A549 (cell line): ENCODE measurements around the gene ATP5F1D. TPM values are rescaled to one million over a fixed set of nuclear protein-coding genes. Genes with fewer than 3 reads are reported as not detected.

Experiments
- ATAC-seq, 2 experiments: fragments of 200-7000 bp in 1 of 2; fragments of >200 bp in 1 of 2; cut with Nextera tagmentation in 1 of 2; cut with Tn5 transposase in 1 of 2; 3 replicates each; pipeline versions ENCODE4 v1.8.0 to v1.9.1; 2018 to 2020; ENCODE audit warnings: mild to moderate bottlenecking in 1 of 2, moderate library complexity in 1 of 2
- CTCF ChIA-PET: fragments of 300-600 bp; sonication (Branson Sonifier 250); formaldehyde crosslinking; extraction: SDS; loops from one replicate; lab custom pipeline; 2021; ENCODE audit warnings: antibody characterized with exemption, inconsistent platforms; lab: Yijun Ruan, JAX
- POLR2A ChIA-PET: fragments of 350-600 bp; formaldehyde crosslinking; extraction: SDS; loops from one replicate; lab custom pipeline; 2021; ENCODE audit warnings: antibody characterized with exemption, inconsistent platforms; lab: Yijun Ruan, JAX
- DNase-seq, 2 experiments: peaks; one replicate each; pipeline versions ENCODE4 v3.0.0 to v3.0.0-alpha.2; 2011 to 2016; ENCODE audit warnings: low read depth in 1 of 2, low spot score in 1 of 2
- FAIRE-seq: peaks from 2 replicates; lab custom pipeline; 2011; peaks lifted over from hg19 to GRCh38; lab: Jason Lieb, UNC
- H3K27ac ChIP-seq, 2 experiments: fragments of >200 bp; sonication (Bioruptor Twin); formaldehyde crosslinking; 3 replicates each; pipeline ENCODE4 v1.5.1; 2016 to 2017
- H3K4me1 ChIP-seq: fragments of >200 bp; sonication (Bioruptor Twin); formaldehyde crosslinking; 3 replicates; pipeline ENCODE4 v1.6.1; 2016
- H3K4me2 ChIP-seq: fragments of >200 bp; sonication (Bioruptor Twin); formaldehyde crosslinking; 3 replicates; pipeline ENCODE4 v1.6.1; 2016
- H3K4me3 ChIP-seq: fragments of >200 bp; sonication (Bioruptor Twin); formaldehyde crosslinking; 3 replicates; pipeline ENCODE4 v1.5.1; 2016
- H3K9me3 ChIP-seq: fragments of >200 bp; sonication (Bioruptor Twin); formaldehyde crosslinking; 3 replicates; pipeline ENCODE4 v1.6.1; 2016
- BHLHE40 ChIP-seq: IDR thresholded peaks from 2 replicates; pipeline ENCODE4 v1.6.1; 2012; ENCODE audit warnings: low read depth, low read length, inconsistent platforms
- CEBPB ChIP-seq, 2 experiments: fragments of >200 bp in 1 of 2; sonication (Bioruptor Twin) in 1 of 2; formaldehyde crosslinking in 1 of 2; IDR thresholded peaks; 2 replicates each; pipeline ENCODE4 v1.6.1; 2012 to 2016
- CHD4 ChIP-seq: fragments of 200-600 bp; sonication (generic); IDR thresholded peaks from 2 replicates; pipeline ENCODE4 v1.6.1; 2016; ENCODE audit warnings: antibody characterized with exemption, mild to moderate bottlenecking, borderline replicate concordance
- FOSB ChIP-seq: fragments of 250-450 bp; sonication (Bioruptor Pico); IDR thresholded peaks from 2 replicates; pipeline ENCODE4 v1.5.0; 2020; ENCODE audit warnings: mild to moderate bottlenecking, moderate library complexity
- HOXB5 ChIP-seq: fragments of 250-450 bp; sonication (Bioruptor Pico); IDR thresholded peaks from 2 replicates; pipeline ENCODE4 v1.5.0; 2020; ENCODE audit warnings: mild to moderate bottlenecking, moderate library complexity
- KDM5A ChIP-seq: fragments of 200-600 bp; sonication (generic); IDR thresholded peaks from 2 replicates; pipeline ENCODE4 v1.6.1; 2016; ENCODE audit warnings: antibody characterized with exemption, mild to moderate bottlenecking
- MAFK ChIP-seq: fragments of 450-650 bp; IDR thresholded peaks from 2 replicates; pipeline ENCODE4 v1.6.1; 2014; ENCODE audit not compliant: partially characterized antibody
- NFE2L2 ChIP-seq: fragments of 150-350 bp; conservative IDR thresholded peaks from 2 replicates; pipeline ENCODE4 v1.6.1; 2014; ENCODE audit warnings: low read length
- PHF8 ChIP-seq: fragments of 200-600 bp; sonication (generic); IDR thresholded peaks from 2 replicates; pipeline ENCODE4 v1.6.1; 2016; ENCODE audit warnings: low read depth, mild to moderate bottlenecking, antibody characterized with exemption, moderate library complexity, borderline replicate concordance
- POLR2AphosphoS2 ChIP-seq: conservative IDR thresholded peaks from 2 replicates; pipeline ENCODE4 v1.6.1; 2012; ENCODE audit warnings: low read length, improper control_type of control experiment, inconsistent platforms
- RARB ChIP-seq: fragments of 250-450 bp; sonication (Bioruptor Pico); IDR thresholded peaks from 2 replicates; pipeline ENCODE4 v1.8.0; 2021; ENCODE audit warnings: mild to moderate bottlenecking, moderate library complexity
- WGBS: methylation state at CpG from one replicate; pipeline ENCODE4 v1.1.6; 2017; ENCODE audit errors: missing lambda C conversion rate; 5-methylcytosine and 5-hydroxymethylcytosine counted together
- polyA plus RNA-seq, 4 experiments: library from polyadenylated mRNA; depleted of rRNA in 3 of 4; stranded (reverse); fragments of >200 nt; fragmentation: RNase III in 1 of 4; extraction: RNeasy Plus Mini Kit Qiagen cat#74134 plus additional on column Dnase treatment in 1 of 4; gene quantifications; 2 replicates in 3 of 4; 3 replicates in 1 of 4; pipeline ENCODE4 v1.2.3, GENCODE V29; 2011 to 2017
- TF ChIP-seq, protein P1 (sequence below): IDR thresholded peaks from 2 replicates; pipeline ENCODE4 v1.6.1; 2012
- TF ChIP-seq, protein P2 (sequence below): IDR thresholded peaks from 2 replicates; pipeline ENCODE4 v1.6.1; 2012; ENCODE audit warnings: low read depth, borderline replicate concordance

The ATP5F1D gene
- polyA plus RNA-seq, 2 of the 4 experiments (the other 2 are of a cell fraction) = 28.7 to 96.9 TPM

DNA sequence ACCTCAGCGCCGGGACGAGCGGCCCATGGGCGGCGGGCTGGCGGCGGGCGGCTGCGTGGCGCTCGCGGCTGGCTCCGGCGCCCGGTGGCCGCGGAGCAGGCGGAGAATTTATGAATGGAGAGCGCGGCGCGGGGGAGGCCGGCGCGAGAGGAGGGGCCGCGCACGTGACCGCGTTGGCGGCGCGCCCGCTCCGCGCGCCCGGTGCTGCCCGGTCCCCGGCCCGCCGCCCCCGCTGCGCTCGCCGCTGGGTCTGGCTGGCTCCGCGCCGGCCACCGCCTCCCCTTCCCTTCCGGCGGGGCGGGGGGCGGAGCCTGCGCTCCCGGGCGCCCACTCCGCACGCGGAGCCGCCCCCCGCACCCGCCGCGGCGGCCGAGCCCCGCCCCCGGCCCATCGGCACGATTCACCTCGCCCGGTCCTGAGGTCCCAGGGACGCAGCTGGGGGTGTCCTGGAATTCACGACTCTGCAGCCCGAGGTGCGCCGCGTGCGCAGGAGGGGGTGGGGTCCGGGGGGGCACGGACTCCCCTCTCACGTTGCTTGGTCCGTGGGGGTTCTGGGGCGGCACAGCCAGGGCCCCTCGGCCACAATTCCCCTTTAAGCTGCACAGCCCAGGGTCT, 3.7 kb upstream of the ATP5F1D start, which contains the start of gene CBARP:
Gene CBARP (minus strand): TSS at position 252 of the 615 bp plus-strand sequence. CDS start 1,905 bp downstream, outside the sequence.
- Histone ChIP-seq H3K9me3 (no peaks in the 10 kb centered on the region), H3K4me1 (peaks cover 27% of the 10 kb centered on the region), H3K4me2 (peak within 1 kb of the TSS; percentile 95)
- ChIA-PET POLR2A (no interaction called here), CTCF (interaction anchor here (1.1 to 2.3 kb wide), 4 partner anchors 15 to 124 kb away, joined by 7 to 15 read pairs (median 10); no protein-coding TSS in a partner anchor)
- no peak for DNase-seq
- ATAC-seq = no peak
- no peak for FAIRE-seq
- WGBS = 10% methylated on average over 2 of the region's 87 CpGs
- no peak for TF ChIP-seq BHLHE40
- TF ChIP-seq, protein P1, sequence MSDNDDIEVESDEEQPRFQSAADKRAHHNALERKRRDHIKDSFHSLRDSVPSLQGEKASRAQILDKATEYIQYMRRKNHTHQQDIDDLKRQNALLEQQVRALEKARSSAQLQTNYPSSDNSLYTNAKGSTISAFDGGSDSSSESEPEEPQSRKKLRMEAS = 0 out of 2 replicates have a peak, but pooled peaks have one; percentile 15
- TF ChIP-seq KDM5A = no peak
- no peak for TF ChIP-seq RARB
- no peak for TF ChIP-seq POLR2AphosphoS2
- TF ChIP-seq HOXB5 = no peak
- TF ChIP-seq PHF8 = no peak
- TF ChIP-seq MAFK = no peak
- TF ChIP-seq FOSB (CRISPR knock-in tag) = no peak
- TF ChIP-seq, all 56 proteins: peak for 1
- H3K27ac ChIP-seq = peak within 1 kb of the TSS; percentile 78 to 97
- peak within 1 kb of the TSS; percentile 63 for H3K4me3 ChIP-seq

DNA sequence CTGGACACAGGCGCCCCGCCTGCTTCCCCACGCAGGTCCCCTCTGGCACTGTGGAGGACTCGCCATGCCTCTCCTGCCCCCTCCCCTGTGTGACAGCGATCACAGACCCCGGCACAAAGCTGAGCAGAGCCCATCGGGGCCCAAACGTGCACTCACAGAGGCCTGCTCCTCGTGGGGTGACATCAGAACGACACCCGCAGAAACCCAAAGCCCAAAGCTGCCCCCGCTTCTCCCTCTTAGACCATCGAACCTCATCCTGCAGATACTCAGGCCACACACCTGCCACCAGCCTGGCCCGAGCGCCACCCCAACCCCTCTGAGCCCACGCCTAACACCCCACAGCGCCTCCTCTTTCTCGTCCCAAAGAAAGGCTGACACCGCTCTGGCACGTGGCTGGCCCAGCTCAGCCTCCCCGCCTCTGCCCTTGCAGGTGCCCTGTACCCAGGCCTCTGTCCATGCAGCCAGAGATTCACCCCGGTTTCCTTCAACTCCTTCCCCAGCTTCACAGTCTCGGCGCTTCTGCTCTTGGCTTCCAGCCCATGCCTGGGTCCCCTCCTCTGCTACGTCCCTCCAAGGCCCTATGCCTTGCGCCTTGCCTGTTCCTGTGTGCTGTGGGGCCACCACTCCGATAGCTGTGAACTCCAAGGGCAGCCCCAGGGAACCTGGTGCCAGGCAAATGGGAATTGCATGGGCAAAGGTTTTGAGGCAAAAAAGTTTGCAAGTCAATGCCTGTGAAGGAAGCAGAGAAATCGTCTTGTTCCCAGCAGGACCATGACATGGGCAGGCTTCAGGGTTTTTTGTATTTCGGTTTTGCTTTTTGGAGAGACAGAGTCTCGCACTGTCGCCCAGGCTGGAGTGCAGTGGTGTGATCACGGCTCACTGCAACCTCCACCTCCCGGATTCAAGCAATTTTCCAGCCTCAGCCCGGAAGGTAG, 2.9 kb upstream of the ATP5F1D start:
- ATAC-seq (no peak), FAIRE-seq (no peak), DNase-seq (no peak)
- H3K4me3 ChIP-seq = peak overlapping the region; percentile 63
- no peak for TF ChIP-seq MAFK
- no peak for TF ChIP-seq NFE2L2
- TF ChIP-seq, protein P2, sequence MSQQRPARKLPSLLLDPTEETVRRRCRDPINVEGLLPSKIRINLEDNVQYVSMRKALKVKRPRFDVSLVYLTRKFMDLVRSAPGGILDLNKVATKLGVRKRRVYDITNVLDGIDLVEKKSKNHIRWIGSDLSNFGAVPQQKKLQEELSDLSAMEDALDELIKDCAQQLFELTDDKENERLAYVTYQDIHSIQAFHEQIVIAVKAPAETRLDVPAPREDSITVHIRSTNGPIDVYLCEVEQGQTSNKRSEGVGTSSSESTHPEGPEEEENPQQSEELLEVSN = no peak
- TF ChIP-seq, all 56 proteins: peak for 0
- Histone ChIP-seq H3K9me3 (no peaks in the 10 kb centered on the region), H3K4me2 (peak overlapping the region; percentile 95), H3K27ac (peak overlapping the region; percentile 78 to 97; a peak in 5 of 6 replicates), H3K4me1 (peaks cover 30% of the 10 kb centered on the region)
- CTCF ChIA-PET = interaction anchor here (0.6 to 2.3 kb wide), 8 partner anchors 13 to 1224 kb away, joined by 3 to 15 read pairs (median 6); no protein-coding TSS in a partner anchor
- WGBS = 89% methylated on average over 34 of the region's 34 CpGs
- POLR2A ChIA-PET = no interaction called here

DNA sequence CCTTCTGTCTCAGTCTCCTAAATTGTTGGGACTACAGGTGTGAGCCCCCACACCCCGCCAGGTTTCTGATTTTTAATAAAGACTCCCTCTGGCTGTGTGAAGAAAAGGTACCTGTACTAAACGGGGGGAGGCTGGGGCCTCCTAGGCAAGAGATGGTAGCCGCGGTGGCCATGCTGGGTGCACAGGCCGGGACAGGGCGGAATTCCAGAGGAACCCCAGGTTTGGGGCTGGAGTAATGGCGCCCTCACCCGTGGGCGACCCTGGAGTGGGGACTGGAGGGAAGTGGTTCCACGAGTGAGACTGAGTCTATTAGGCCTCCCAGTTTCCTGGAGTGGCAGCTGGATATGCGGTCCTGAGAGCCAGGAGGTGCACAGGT, 2.1 kb upstream of the ATP5F1D start:
- TF ChIP-seq CHD4 (no peak), CEBPB (IDR thresholded peaks at IDR 0.05) (no peak)
- WGBS = 91% methylated on average over 11 of the region's 11 CpGs
- Histone ChIP-seq H3K4me3 (no peak overlapping the region; the same call in 2 of the 3 replicates), H3K4me1 (peaks cover 36% of the 10 kb centered on the region), H3K4me2 (peak overlapping the region; percentile 98), H3K9me3 (no peaks in the 10 kb centered on the region), H3K27ac (peak overlapping the region; percentile 80 to 100; a peak in 5 of 6 replicates)
- ChIA-PET POLR2A (no interaction called here), CTCF (interaction anchor here (0.6 to 2.3 kb wide), 9 partner anchors 11 to 1223 kb away, joined by 3 to 15 read pairs (median 5); no protein-coding TSS in a partner anchor)
- FAIRE-seq (no peak), DNase-seq (no peak), ATAC-seq (no peak)
